ENCODE data around the gene EIF2B4.
"Not testable (repeated sequence)": the region's sequence is repeated elsewhere in the genome, so short reads cannot be mapped to it uniquely, and the experiment has no call there.

Gene EIF2B4

GRCh38 chr2:27335311-27335710, 34.8 kb downstream of the EIF2B4 start:
- DNase-seq: no peak

- no peak for DNase-seq
Measured at GRCh38 chr2:27324720-27325119, 45.4 kb downstream of the EIF2B4 start.

GRCh38 chr2:27323596-27324285, 46.4 kb downstream of the EIF2B4 start:
- no peak for DNase-seq

DNA sequence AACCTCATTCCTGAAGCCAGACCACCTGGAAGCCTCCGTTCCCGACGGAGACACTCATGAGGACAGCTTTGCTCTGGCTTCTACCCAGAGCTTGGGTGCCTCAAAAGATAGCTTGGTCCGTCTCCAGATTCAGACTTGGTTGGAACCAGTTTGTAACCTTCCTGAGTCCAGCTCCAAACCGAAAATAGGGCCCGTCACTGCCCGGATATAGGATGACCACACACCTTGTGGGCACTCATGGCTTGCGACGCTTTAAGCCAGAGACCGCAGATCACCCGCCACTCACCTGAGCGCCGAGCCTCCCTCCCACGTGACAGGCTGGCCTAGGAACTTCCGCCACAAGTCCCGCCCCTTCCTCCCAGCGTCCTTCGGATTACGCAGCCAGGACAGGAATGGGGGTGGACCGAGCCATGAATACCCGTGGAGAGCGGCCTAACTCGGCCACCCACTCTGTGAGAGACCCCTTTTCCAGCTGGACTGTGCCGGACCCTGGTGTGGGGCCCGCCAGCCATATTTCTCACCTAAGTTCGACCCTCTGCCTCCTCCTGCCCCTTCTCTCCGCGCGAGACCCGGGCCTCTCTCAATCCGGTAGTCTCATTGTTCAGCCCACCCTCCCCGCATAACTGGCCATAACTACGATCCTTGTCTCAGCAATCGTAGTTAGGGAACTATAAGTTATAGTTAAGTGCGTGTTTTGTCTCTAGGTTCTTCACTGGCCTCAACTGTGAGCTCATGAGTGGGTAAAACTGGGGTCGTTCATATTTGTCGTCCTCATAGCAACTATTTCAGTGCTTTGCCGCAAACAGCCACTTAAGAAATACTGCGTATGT, 47.2 kb downstream of the EIF2B4 start, which contains the start of gene MPV17:
Gene MPV17, minus strand, starts transcription at position 332 of the 830 bp plus-strand sequence. CDS start 580 bp downstream, outside the sequence.
- DNase-seq: peak; percentile 89

- peak; percentile 27 for DNase-seq
Measured at GRCh38 chr2:27322301-27322765, 47.8 kb downstream of the EIF2B4 start.

DNA sequence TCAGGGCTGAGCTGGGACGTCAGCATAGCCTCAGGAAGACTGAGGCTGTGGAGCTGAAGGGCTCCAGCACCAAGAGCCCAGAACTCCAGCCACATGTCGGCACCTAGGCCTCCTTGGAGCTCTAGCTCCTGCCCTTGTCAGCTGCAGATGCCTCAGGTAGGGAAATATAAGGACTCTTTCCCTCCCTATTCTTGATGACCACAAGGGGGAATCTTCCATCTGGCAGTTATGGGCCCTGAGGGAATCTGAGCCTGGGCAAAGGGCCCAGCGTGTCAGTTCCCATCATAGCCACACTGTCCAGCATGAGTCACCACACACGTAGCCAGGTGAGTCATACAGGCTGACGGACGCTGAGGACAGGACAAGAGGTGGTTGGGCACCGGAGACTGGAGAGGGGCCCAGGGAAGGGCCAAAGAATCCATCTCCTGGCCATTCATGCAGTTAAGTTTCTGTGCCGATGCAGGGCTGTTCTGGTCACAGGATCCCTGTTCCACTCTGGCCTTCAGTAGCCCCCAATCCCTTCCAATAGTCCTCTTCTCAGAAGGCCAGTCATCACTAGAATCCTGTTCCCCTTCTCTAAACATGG, 49.1 kb downstream of the EIF2B4 start:
- peak; percentile 96 for DNase-seq

DNA sequence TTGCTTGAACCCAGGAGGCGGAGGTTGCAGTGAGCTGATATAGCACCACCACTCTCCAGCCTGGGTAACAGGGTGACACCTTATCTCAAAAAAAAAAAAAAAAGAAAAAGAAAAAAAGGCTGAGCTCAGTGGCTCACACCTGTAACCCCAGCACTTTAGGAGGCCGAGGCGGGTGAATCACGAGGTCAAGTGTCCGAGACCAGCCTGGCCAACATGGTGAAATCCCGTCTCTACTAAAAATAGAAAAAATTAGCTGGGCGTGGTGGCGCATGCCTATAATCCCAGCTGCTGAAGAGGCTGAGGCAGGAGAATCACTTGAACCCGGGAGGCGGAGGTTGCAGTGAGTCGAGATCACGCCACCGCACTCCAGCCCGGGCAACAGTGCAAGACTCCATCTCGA, 50.3 kb downstream of the EIF2B4 start:
- not testable (repeated sequence) for DNase-seq

DNA sequence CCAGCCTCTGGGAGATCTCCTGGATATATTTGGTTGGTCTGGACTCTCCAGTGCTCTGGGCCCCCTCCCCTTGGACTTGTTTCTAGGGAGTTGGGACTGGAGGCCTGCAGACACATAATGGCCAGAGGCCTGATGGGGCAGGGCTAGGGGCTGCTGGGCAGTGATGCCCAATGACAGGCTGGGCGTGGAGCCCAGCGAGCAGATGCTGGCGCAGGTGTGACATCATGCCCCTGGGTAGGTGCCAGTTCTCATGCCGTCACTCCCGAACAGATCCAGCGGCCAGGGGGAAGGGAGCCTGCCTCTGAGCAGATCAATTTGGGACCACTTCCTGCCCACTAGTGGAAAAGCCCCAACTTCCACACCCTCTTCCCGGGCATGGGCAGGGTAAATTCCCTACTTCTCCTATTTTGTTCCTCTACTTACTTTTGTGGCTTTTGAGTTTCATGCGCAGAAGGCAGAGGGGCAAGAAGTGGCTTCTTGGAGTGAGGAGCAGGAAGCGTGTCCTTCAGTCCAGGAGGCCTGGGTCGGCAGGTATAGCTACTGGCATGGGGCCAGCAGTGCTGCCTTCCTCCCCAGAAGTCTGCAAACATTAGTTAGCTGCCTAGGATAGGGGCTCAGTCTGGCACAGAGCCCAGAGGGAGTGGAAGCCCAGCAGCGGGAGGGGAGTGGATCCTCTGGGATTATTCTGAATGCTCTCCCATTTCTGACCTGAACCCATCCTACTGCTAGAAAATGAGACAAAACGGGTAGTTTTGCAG, 53.3 kb downstream of the EIF2B4 start:
- no peak for DNase-seq

DNA sequence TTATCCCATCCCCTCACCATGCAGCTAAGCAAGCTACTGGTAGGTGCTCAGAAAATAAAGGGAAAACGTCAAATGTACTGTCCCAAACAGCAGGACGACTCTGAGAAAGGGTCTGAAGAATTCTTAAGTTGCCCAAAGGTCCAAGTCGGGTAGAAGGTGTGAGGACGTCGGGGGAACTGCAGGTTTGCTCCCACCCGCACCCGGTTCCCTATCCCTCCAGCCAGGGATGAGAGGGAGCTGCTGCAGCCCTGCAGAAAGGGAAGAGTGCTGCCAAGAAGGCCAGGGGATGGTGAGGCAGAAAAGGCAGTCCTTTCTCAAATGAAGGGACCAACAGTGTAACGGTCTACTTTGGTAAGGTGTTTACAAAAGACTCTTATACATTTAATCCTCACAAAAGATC, 55.0 kb downstream of the EIF2B4 start:
- DNase-seq: no peak

DNA sequence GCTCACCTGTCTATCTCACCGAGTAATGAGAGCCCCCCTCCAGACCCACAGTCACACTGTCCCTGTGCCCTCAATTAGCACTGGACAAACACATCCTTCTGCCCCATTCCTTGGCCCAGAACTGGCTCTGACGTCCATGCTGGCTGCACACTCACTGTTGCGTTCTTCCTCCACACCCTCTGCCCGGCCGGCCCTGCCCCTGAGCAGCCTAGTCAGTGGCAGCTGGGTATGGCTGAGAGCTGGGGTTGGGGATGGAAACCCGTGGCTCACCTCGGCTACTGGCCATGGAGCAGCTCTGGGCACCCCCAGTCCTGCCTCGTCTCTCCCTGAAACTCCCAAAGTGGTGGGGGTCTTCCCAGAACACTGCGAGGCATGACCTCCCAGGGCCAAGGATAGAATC, 55.4 kb downstream of the EIF2B4 start:
- no peak for DNase-seq

Measured in fibroblast of skin of back (primary cell).